Measurements from ENCODE around the gene KCNC1. TPM values are rescaled to one million over a fixed set of nuclear protein-coding genes. Genes with fewer than 3 reads are reported as not detected.

Gene KCNC1
- total RNA-seq, 2 donors from 2014 or later: 0.19 to 0.37 TPM

GRCh38 chr11:17745023-17745772 lies 10.6 kb downstream of the KCNC1 start:
- no peaks in the 10 kb centered on the region for H3K36me3 ChIP-seq
- no peaks in the 10 kb centered on the region for H3K27me3 ChIP-seq
- no peak for DNase-seq
- H3K4me3 ChIP-seq: no peak overlapping the region
- H3K9ac ChIP-seq (ENCODE audit: low read depth in 2 of 2, low read length in 2 of 2): no peak overlapping the region
- H3K9me3 ChIP-seq: no peaks in the 10 kb centered on the region
- TF ChIP-seq CTCF (IDR thresholded peaks at IDR 0.05): no peak
- H3K4me1 ChIP-seq: no peaks in the 10 kb centered on the region
- no peak overlapping the region for H3K27ac ChIP-seq
- intact Hi-C loops (cut with DNase I): no loop called here

GRCh38 chr11:17746096-17746495 lies 11.5 kb downstream of the KCNC1 start:
- H3K4me3 ChIP-seq: no peak overlapping the region
- no peak for DNase-seq
- no peak for TF ChIP-seq CTCF (IDR thresholded peaks at IDR 0.05)
- no peak overlapping the region for H3K27ac ChIP-seq
- H3K36me3 ChIP-seq: no peaks in the 10 kb centered on the region
- H3K9me3 ChIP-seq: no peaks in the 10 kb centered on the region
- no peaks in the 10 kb centered on the region for H3K27me3 ChIP-seq
- no peaks in the 10 kb centered on the region for H3K4me1 ChIP-seq
- H3K9ac ChIP-seq (ENCODE audit: low read depth in 2 of 2, low read length in 2 of 2): no peak overlapping the region
- intact Hi-C loops (cut with DNase I): no loop called here

GRCh38 chr11:17747131-17747955 lies 12.8 kb downstream of the KCNC1 start:
- no peak for TF ChIP-seq CTCF (IDR thresholded peaks at IDR 0.05)
- Histone ChIP-seq H3K4me3 (no peak overlapping the region), H3K36me3 (no peaks in the 10 kb centered on the region), H3K9ac (ENCODE audit: low read depth in 2 of 2, low read length in 2 of 2) (no peak overlapping the region), H3K4me1 (no peaks in the 10 kb centered on the region), H3K9me3 (no peaks in the 10 kb centered on the region), H3K27me3 (no peaks in the 10 kb centered on the region), H3K27ac (no peak overlapping the region)
- intact Hi-C loops (cut with DNase I): no loop called here
- DNase-seq: no peak

- no peak for DNase-seq
- TF ChIP-seq CTCF (IDR thresholded peaks at IDR 0.05): no peak
- no peaks in the 10 kb centered on the region for H3K36me3 ChIP-seq
- no peaks in the 10 kb centered on the region for H3K27me3 ChIP-seq
- no peaks in the 10 kb centered on the region for H3K9me3 ChIP-seq
- H3K9ac ChIP-seq (ENCODE audit: low read depth in 2 of 2, low read length in 2 of 2): no peak overlapping the region
- intact Hi-C loops (cut with DNase I): no loop called here
- H3K4me1 ChIP-seq: no peaks in the 10 kb centered on the region
- H3K27ac ChIP-seq: no peak overlapping the region
- H3K4me3 ChIP-seq: no peak overlapping the region
Observed at GRCh38 chr11:17748044-17748443, 13.5 kb downstream of the KCNC1 start.

- H3K9me3 ChIP-seq: no peaks in the 10 kb centered on the region
- H3K9ac ChIP-seq (ENCODE audit: low read depth in 2 of 2, low read length in 2 of 2): no peak overlapping the region
- no peaks in the 10 kb centered on the region for H3K36me3 ChIP-seq
- H3K27ac ChIP-seq: no peak overlapping the region
- intact Hi-C loops (cut with DNase I): no loop called here
- no peaks in the 10 kb centered on the region for H3K4me1 ChIP-seq
- TF ChIP-seq CTCF (IDR thresholded peaks at IDR 0.05): no peak
- no peaks in the 10 kb centered on the region for H3K27me3 ChIP-seq
- no peak for DNase-seq
- H3K4me3 ChIP-seq: no peak overlapping the region
Observed at GRCh38 chr11:17748761-17749721, 14.5 kb downstream of the KCNC1 start.
